ENCODE measurements around the gene KCND3.

Gene KCND3

GRCh38 chr1:111733183-111733991 is 256.1 kb downstream of the KCND3 start:
- no peak for TF ChIP-seq GATA2 (IDR thresholded peaks at IDR 0.05; ENCODE audit: low read depth, low read length)
- TF ChIP-seq GATA3 (IDR thresholded peaks at IDR 0.05; ENCODE audit: low read depth, low read length) = no peak

GRCh38 chr1:111732718-111733117 is 256.8 kb downstream of the KCND3 start:
- TF ChIP-seq GATA2 (IDR thresholded peaks at IDR 0.05; ENCODE audit: low read depth, low read length) = no peak
- no peak for TF ChIP-seq GATA3 (IDR thresholded peaks at IDR 0.05; ENCODE audit: low read depth, low read length)

GRCh38 chr1:111731956-111732355 is 257.5 kb downstream of the KCND3 start:
- TF ChIP-seq GATA3 (IDR thresholded peaks at IDR 0.05; ENCODE audit: low read depth, low read length) (no peak), GATA2 (IDR thresholded peaks at IDR 0.05; ENCODE audit: low read depth, low read length) (no peak)

- no peak for TF ChIP-seq GATA3 (IDR thresholded peaks at IDR 0.05; ENCODE audit: low read depth, low read length)
- TF ChIP-seq GATA2 (IDR thresholded peaks at IDR 0.05; ENCODE audit: low read depth, low read length) = no peak
Observed at GRCh38 chr1:111730706-111731105, 258.8 kb downstream of the KCND3 start.

GRCh38 chr1:111729946-111730681 is 259.4 kb downstream of the KCND3 start:
- TF ChIP-seq GATA2 (IDR thresholded peaks at IDR 0.05; ENCODE audit: low read depth, low read length) = no peak
- TF ChIP-seq GATA3 (IDR thresholded peaks at IDR 0.05; ENCODE audit: low read depth, low read length) = no peak

- TF ChIP-seq GATA2 (IDR thresholded peaks at IDR 0.05; ENCODE audit: low read depth, low read length) (no peak), GATA3 (IDR thresholded peaks at IDR 0.05; ENCODE audit: low read depth, low read length) (no peak)
Observed at GRCh38 chr1:111729271-111729921, 260.1 kb downstream of the KCND3 start.

- no peak for TF ChIP-seq GATA3 (IDR thresholded peaks at IDR 0.05; ENCODE audit: low read depth, low read length)
- TF ChIP-seq GATA2 (IDR thresholded peaks at IDR 0.05; ENCODE audit: low read depth, low read length) = no peak
Observed at GRCh38 chr1:111727056-111727455, 262.4 kb downstream of the KCND3 start.

- TF ChIP-seq GATA3 (IDR thresholded peaks at IDR 0.05; ENCODE audit: low read depth, low read length) (no peak), GATA2 (IDR thresholded peaks at IDR 0.05; ENCODE audit: low read depth, low read length) (no peak)
Observed at GRCh38 chr1:111725192-111725591, 264.3 kb downstream of the KCND3 start.

- TF ChIP-seq GATA3 (IDR thresholded peaks at IDR 0.05; ENCODE audit: low read depth, low read length) = no peak
- no peak for TF ChIP-seq GATA2 (IDR thresholded peaks at IDR 0.05; ENCODE audit: low read depth, low read length)
Observed at GRCh38 chr1:111723871-111724270, 265.6 kb downstream of the KCND3 start.

GRCh38 chr1:111723091-111723806 is 266.2 kb downstream of the KCND3 start:
- no peak for TF ChIP-seq GATA3 (IDR thresholded peaks at IDR 0.05; ENCODE audit: low read depth, low read length)
- TF ChIP-seq GATA2 (IDR thresholded peaks at IDR 0.05; ENCODE audit: low read depth, low read length) = no peak

GRCh38 chr1:111720977-111721786 is 268.3 kb downstream of the KCND3 start:
- TF ChIP-seq GATA3 (IDR thresholded peaks at IDR 0.05; ENCODE audit: low read depth, low read length) (no peak), GATA2 (IDR thresholded peaks at IDR 0.05; ENCODE audit: low read depth, low read length) (no peak)
